Tibial artery (tissue), 4 donors: ENCODE results near the gene FRG1.
"Not testable (repeated sequence)": the region's sequence is repeated elsewhere in the genome, so short reads cannot be mapped to it uniquely, and the experiment has no call there.

Source experiments
- DNase-seq, 2 donors: peaks; one replicate each; pipeline ENCODE4 v3.0.0-alpha.2; 2019
- H3K27ac ChIP-seq, 2 donors: fragments of 200-600 bp; sonication (generic) in 1 of 2; 1 replicate in 1 of 2; 2 replicates in 1 of 2; pipeline ENCODE4 v1.5.1; 2018 to 2019; ENCODE audit warnings: mild to moderate bottlenecking in 1 of 2
- H3K27me3 ChIP-seq, 2 donors: fragments of 200-600 bp; sonication (generic) in 1 of 2; one replicate each; pipeline versions ENCODE4 v1.5.1 to v1.6.0; 2016 to 2019
- H3K36me3 ChIP-seq, 3 donors: fragments of 200-600 bp; sonication (generic) in 2 of 3; one replicate each; pipeline ENCODE4 v1.5.1; 2016 to 2019; ENCODE audit warnings: mild to moderate bottlenecking in 2 of 3
- H3K4me1 ChIP-seq, 4 donors: fragments of 200-600 bp; sonication (generic) in 2 of 4; 1 replicate in 3 of 4; 2 replicates in 1 of 4; pipeline ENCODE4 v1.5.1; 2016 to 2019
- H3K4me3 ChIP-seq, 2 donors: fragments of 200-600 bp; sonication (generic) in 1 of 2; 1 replicate in 1 of 2; 2 replicates in 1 of 2; pipeline ENCODE4 v1.5.1; 2018 to 2019; ENCODE audit warnings: mild to moderate bottlenecking in 2 of 2
- H3K9me3 ChIP-seq, 3 donors: fragments of 200-600 bp; sonication (generic) in 1 of 3; one replicate each; pipeline ENCODE4 v1.5.1; 2016 to 2019
- intact Hi-C: fragments of 100-400 bp; cut with DNase I; formaldehyde crosslinking; loops from one replicate; pipeline ENCODE4 v1.15.0; 2023; ENCODE audit warnings: low total_unique reads
- TF ChIP-seq, protein P1 (sequence below), 2 experiments: fragments of 200-600 bp in 1 of 2; fragments of 450-650 bp in 1 of 2; IDR thresholded peaks; one replicate each; pipeline ENCODE4 v1.5.1; 2017 to 2019; ENCODE audit warnings: antibody characterized with exemption in 2 of 2, mild to moderate bottlenecking in 1 of 2, moderate library complexity in 1 of 2

FRG1 gene

DNA sequence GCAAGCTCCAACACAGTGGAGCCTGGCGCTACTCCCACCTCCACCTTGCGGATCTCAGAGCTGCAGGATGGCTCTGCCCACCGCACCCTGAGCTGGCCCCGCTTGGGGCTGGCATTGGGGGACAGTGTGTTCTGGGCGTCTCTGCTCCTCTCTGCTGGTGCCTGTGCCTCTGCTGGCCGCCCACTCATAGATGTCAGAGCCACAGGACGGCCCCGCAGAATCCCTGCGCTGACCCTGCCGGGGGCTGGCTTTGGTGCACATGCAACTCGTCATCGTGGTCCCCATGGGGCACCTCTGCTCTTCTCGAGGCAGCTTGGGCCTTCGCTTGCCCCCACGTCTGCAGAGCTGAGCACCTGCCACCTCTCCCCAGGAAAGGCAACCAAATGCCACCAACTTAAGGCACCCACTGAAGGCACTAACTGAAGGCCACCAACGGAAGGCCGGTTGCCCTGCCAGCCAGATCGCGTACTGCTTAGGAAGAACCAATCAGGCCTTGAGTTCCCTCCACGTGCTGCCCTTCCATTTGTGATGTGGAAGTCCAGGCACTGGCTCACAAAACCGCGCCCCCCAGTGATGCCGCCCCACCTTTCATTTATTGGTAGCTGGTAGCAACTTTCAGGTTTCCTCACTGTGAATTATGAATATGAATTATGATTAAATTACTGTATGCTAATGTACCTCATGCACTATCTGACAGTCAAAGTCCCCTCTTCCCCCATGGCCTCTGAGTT lies 23.3 kb upstream of the FRG1 start:
- TF ChIP-seq, protein P1, sequence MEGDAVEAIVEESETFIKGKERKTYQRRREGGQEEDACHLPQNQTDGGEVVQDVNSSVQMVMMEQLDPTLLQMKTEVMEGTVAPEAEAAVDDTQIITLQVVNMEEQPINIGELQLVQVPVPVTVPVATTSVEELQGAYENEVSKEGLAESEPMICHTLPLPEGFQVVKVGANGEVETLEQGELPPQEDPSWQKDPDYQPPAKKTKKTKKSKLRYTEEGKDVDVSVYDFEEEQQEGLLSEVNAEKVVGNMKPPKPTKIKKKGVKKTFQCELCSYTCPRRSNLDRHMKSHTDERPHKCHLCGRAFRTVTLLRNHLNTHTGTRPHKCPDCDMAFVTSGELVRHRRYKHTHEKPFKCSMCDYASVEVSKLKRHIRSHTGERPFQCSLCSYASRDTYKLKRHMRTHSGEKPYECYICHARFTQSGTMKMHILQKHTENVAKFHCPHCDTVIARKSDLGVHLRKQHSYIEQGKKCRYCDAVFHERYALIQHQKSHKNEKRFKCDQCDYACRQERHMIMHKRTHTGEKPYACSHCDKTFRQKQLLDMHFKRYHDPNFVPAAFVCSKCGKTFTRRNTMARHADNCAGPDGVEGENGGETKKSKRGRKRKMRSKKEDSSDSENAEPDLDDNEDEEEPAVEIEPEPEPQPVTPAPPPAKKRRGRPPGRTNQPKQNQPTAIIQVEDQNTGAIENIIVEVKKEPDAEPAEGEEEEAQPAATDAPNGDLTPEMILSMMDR (IDR thresholded peaks at IDR 0.05) = no peak
- Histone ChIP-seq H3K9me3 (peaks cover 0 to 27% (median 6%) of the 10 kb centered on the region in 3 donors), H3K27ac (no peak overlapping the region), H3K27me3 (no peaks in the 10 kb centered on the region), H3K36me3 (peaks cover 0 to 19% (median 0%) of the 10 kb centered on the region in 3 donors), H3K4me3 (no peak overlapping the region), H3K4me1 (no peaks in the 10 kb centered on the region)
- intact Hi-C loops = no loop called here
- no peak for DNase-seq

DNA sequence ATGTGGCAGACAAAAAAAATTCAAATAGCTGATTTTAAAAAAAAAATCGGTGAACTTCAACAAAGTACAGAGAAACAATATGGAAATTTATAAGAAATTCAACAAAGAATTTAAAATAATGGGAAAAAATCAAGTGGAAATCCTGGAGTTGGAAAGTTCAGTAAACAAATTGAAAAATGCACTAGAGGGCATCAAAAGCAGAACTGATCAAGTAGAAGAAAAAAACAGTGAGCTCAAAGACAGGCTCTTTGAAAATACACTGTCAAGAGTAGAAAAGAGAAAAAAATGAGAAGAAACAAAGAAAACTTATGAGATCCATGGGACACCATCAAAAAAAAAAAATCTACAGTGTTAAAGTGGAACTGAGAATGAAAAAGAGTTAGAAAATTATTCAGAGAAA lies 19.6 kb upstream of the FRG1 start:
- H3K27ac ChIP-seq = no peak overlapping the region
- no peaks in the 10 kb centered on the region for H3K4me1 ChIP-seq
- intact Hi-C loops = no loop called here
- no peak for DNase-seq
- H3K9me3 ChIP-seq = peaks cover 0 to 25% (median 6%) of the 10 kb centered on the region in 3 donors
- H3K27me3 ChIP-seq = no peaks in the 10 kb centered on the region
- H3K4me3 ChIP-seq = no peak overlapping the region
- peaks cover 0 to 19% (median 0%) of the 10 kb centered on the region in 3 donors for H3K36me3 ChIP-seq
- TF ChIP-seq, protein P1 (IDR thresholded peaks at IDR 0.05) = no peak

DNA sequence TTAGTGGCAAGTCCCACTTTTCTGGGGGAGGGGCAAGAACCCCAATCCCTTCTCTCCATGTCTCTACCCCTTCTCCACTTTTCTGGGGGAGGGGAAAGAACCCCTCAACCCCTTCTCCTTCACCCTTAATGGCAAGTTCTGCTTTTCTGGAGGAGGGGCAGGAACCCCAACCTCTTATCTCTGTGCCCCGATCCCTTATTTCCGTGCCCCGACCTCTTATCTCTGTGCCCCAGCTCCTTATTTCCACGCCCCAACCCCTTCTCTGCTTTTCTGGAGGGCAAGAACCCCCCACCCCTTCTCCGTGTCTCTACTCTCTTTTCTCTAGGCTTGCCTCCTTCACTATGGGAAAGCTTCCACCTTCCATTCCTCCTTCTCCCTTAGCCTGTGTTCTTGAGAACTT lies 13.9 kb upstream of the FRG1 start:
- H3K4me3 ChIP-seq, H3K9me3 ChIP-seq, intact Hi-C loops, H3K4me1 ChIP-seq, H3K27ac ChIP-seq, H3K27me3 ChIP-seq, DNase-seq, H3K36me3 ChIP-seq: not testable (repeated sequence)

DNA sequence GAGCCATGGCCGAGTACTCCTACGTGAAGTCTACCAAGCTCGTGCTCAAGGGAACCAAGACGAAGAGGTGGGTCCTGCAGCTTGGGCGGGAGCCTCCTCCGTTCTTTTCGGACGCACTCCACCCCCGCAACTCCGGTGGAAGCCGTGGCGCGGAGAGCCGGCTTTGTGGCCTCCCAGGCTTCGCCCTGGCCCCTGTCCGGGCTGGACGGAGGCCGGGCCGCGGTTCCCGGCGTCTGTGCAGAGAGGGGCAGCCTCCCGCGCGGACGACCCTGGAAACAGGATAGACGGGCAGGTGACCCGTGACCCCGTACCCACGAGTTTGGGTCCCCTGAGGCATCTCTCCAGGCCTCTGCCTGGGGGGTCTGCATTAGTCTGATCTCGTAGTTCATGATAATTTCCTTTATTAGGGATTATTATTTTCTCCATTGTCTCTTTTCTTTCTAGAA lies 356 bp downstream of the FRG1 start:
- Histone ChIP-seq H3K27ac (peak overlapping the region; percentile 93 to 95), H3K9me3 (no peaks in the 10 kb centered on the region), H3K4me3 (peak overlapping the region; percentile 92 to 96), H3K27me3 (no peaks in the 10 kb centered on the region), H3K36me3 (no peaks in the 10 kb centered on the region), H3K4me1 (peaks cover 0 to 39% (median 12%) of the 10 kb centered on the region in 4 donors)
- intact Hi-C loops = no loop called here
- no peak for DNase-seq
- TF ChIP-seq, protein P1 (IDR thresholded peaks at IDR 0.05) = no peak

DNA sequence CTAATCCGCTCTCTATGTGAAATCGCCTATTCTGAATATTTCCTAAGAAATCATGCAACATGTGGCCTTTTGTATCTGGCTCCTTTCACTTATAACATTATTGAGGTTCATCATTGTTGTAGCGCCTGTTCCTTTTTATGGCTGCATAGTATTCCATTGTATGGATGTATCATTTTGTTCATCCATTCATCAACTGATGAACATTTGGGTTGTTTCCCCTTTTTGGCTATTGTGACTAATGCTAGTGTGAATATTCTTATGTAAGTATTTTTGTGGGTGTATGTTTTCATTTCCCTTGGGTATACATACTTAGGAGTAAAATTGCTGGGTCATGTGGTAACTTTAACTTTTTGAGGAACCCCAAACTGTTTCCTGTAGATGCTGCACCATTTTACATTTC lies 1.7 kb downstream of the FRG1 start:
- intact Hi-C loops, H3K36me3 ChIP-seq, H3K4me3 ChIP-seq, H3K27me3 ChIP-seq, H3K27ac ChIP-seq, H3K9me3 ChIP-seq, DNase-seq: not testable (repeated sequence)
- H3K4me1 ChIP-seq = peaks cover 0 to 39% (median 12%) of the 10 kb centered on the region in 4 donors

DNA sequence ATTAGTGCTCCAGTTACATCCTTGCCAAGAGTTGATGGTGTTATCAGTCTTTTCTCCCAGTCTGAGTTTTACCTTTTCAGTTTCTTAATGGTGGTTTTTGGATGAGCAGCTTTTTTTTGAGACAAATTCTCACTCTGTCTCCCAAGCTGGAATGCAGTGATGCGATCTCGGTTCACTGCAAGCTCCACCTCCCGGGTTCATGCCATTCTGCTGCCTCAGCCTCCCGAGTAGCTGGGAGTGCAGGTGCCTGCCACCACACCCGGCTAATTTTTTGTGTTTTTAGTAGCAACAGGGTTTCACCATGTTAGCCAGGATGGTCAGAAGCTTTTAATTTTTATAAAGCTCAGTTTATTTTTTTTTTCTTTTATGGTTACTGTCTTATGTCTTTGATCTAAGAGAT lies 3.4 kb downstream of the FRG1 start:
- H3K4me1 ChIP-seq = peaks cover 0 to 39% (median 12%) of the 10 kb centered on the region in 4 donors
- H3K27me3 ChIP-seq, DNase-seq, H3K9me3 ChIP-seq, H3K27ac ChIP-seq, H3K36me3 ChIP-seq, H3K4me3 ChIP-seq, intact Hi-C loops: not testable (repeated sequence)

DNA sequence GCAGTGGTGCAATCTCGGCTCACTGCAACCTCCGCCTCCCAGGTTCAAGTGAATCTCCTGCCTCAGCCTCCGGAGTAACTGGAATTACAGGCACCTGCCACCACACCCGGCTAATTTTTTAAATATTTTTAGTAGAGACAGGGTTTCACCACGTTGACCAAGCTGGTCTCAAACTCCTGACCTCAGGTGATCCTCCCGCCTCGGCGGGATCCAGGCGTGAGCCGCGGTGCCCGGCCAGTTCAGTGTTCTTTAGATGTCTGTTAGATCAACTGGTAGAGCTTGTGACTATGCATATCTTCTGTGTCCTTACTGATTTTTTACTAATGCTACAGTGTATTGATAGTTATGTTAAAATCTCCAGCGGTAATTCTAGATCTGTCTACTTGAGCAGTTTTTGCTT lies 6.2 kb downstream of the FRG1 start:
- H3K9me3 ChIP-seq, intact Hi-C loops, H3K4me3 ChIP-seq, H3K27ac ChIP-seq, DNase-seq, H3K27me3 ChIP-seq, H3K36me3 ChIP-seq: not testable (repeated sequence)
- peaks cover 0 to 27% (median 9%) of the 10 kb centered on the region in 4 donors for H3K4me1 ChIP-seq

DNA sequence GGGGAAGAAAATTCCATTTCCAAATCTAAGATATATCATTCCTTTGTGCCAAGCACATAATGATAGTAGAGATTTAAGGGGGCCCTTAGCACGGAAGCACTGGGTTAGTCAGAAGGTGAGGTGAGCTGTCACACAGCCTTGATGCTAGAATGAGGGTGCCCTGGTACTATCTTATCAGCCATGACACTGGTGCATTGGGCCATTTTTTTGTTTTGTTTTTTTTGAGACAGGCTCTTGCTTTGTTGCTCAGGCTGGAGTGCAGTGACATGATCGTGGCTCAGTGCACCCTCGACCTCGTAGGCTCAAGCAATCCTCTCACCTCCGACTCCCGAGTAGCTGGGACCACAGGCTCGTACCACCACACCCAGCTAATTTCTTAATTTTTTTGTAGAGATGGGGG lies 7.8 kb downstream of the FRG1 start:
- H3K4me1 ChIP-seq = peaks cover 0 to 12% (median 3%) of the 10 kb centered on the region in 4 donors
- H3K36me3 ChIP-seq, H3K9me3 ChIP-seq, H3K4me3 ChIP-seq, DNase-seq, H3K27me3 ChIP-seq, H3K27ac ChIP-seq, intact Hi-C loops: not testable (repeated sequence)

DNA sequence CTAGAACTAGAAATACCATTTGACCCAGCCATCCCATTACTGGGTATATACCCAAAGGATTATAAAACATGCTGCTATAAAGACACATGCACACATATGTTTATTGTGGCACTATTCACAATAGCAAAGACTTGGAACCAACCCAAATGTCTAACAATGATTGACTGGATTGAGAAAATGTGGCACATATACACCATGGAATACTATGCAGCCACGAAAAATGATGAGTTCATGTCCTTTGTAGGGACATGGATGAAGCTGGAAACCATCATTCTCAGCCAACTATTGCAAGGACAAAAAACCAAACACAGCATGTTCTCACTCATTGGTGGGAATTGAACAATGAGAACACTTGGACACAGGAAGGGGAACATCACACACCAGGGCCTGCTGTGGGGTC lies 28.6 kb downstream of the FRG1 start:
- intact Hi-C loops, H3K27ac ChIP-seq, H3K36me3 ChIP-seq, H3K27me3 ChIP-seq, H3K4me1 ChIP-seq, DNase-seq, H3K4me3 ChIP-seq: not testable (repeated sequence)
- peaks cover 3 to 13% (median 11%) of the 10 kb centered on the region in 3 donors for H3K9me3 ChIP-seq
